Psoas muscle (tissue), 8 donors: ENCODE results near the gene ARHGAP8. TPM values are rescaled to one million over a fixed set of nuclear protein-coding genes. Genes with fewer than 3 reads are reported as not detected.

ENCODE experiments used
- ATAC-seq, 4 donors: fragments of 200-7000 bp; cut with Tn5 transposase; one replicate each; pipeline ENCODE4 v1.9.1; 2020; ENCODE audit warnings: moderate library complexity in 3 of 4, mild to moderate bottlenecking in 2 of 4
- DNase-seq, 2 donors: peaks; one replicate each; pipeline ENCODE4 v3.0.0-alpha.2; 2020
- H3K27ac ChIP-seq: fragments of 200-600 bp; one replicate; pipeline ENCODE4 v1.8.0; 2022
- H3K27me3 ChIP-seq, 3 donors: fragments of 200-600 bp in 1 of 3; one replicate each; pipeline versions ENCODE4 v1.6.1 to v1.8.0; 2013 to 2022; ENCODE audit warnings: low read length in 2 of 3, mild to moderate bottlenecking in 2 of 3, moderate library complexity in 1 of 3; ENCODE audit not compliant: insufficient read depth in 3 of 3
- H3K36me3 ChIP-seq, 2 donors: fragments of 200-600 bp in 1 of 2; one replicate each; pipeline versions ENCODE4 v1.6.1 to v1.8.0; 2013 to 2022; ENCODE audit warnings: low read depth in 1 of 2, mild to moderate bottlenecking in 1 of 2, moderate library complexity in 1 of 2; ENCODE audit not compliant: insufficient read depth in 1 of 2
- H3K4me1 ChIP-seq: fragments of 200-600 bp; one replicate; pipeline ENCODE4 v1.8.0; 2022
- H3K4me3 ChIP-seq: fragments of 200-600 bp; one replicate; pipeline ENCODE4 v1.8.0; 2022; ENCODE audit warnings: mild to moderate bottlenecking
- H3K9me3 ChIP-seq: fragments of 200-600 bp; one replicate; pipeline ENCODE4 v1.8.0; 2022
- WGBS, 3 donors: extraction: QIAGEN DNeasy Blood & Tissue Kit; methylation state at CpG; one replicate each; pipeline versions ENCODE4 v1.1.6 to v1.1.7; 2013; 5-methylcytosine and 5-hydroxymethylcytosine counted together
- intact Hi-C, 2 donors: fragments of 100-400 bp; cut with DNase I; formaldehyde crosslinking; loops; one replicate each; pipeline versions ENCODE4 v1.11.0 to v1.14.2; 2022
- polyA plus RNA-seq, 3 donors: library from polyadenylated mRNA; stranded (reverse); fragments of 200-250 nt; gene quantifications; one replicate each; pipeline ENCODE4 v1.2.3, GENCODE V29; 2013
- total RNA-seq, 4 donors: library from RNA; stranded (reverse); fragmentation: NEBNext Ultra II Directional in 2 of 4; extraction: Animal tissue kit (Norgen Biotek cat#: 25700) in 2 of 4; gene quantifications; one replicate each; pipeline versions ENCODE4 v1.2.1 to v1.2.4, GENCODE V29; 2021 to 2023
- TF ChIP-seq, protein P1 (sequence below): fragments of 200-600 bp; IDR thresholded peaks from one replicate; pipeline ENCODE4 v1.8.0; 2022; ENCODE audit warnings: antibody characterized with exemption
- donor health status: healthy with polysubstance abuse.
- donor health status: DM: no; HTN: no; CAD: no; lungs with moderate emphysema.
- donor health status: Bipolar disorder and iron deficiency.
- donor health status: healthy.
- donor health status: DM: yes; HTN: yes; CAD: no.
- donor health status: DM: no; HTN: no; CAD: no.
- donor health status: DM: no; HTN: no; CAD: no.
- donor health status: DM: yes; HTN: yes; CAD: no.

ARHGAP8 gene
- total and polyA plus RNA-seq, 7 donors, result 0.14 TPM; not detected in 6

- peak; percentile 71 to 85 for DNase-seq
- Histone ChIP-seq H3K4me3 (no peak overlapping the region), H3K27me3 (peaks cover 0 to 35% (median 3%) of the 10 kb centered on the region in 3 donors), H3K9me3 (no peaks in the 10 kb centered on the region), H3K27ac (no peak overlapping the region), H3K36me3 (no peaks in the 10 kb centered on the region), H3K4me1 (no peaks in the 10 kb centered on the region)
- intact Hi-C loops, result loop anchor here (1.0 to 2.0 kb wide), 2 partner anchors 37 to 38 kb away; no protein-coding TSS in a partner anchor
- ATAC-seq, result peak; percentile 63 to 82 (median 66)
- WGBS, 3 donors, result 33 to 38% (median 33%) methylated on average over 28 of the region's 28 CpGs
- TF ChIP-seq, protein P1, sequence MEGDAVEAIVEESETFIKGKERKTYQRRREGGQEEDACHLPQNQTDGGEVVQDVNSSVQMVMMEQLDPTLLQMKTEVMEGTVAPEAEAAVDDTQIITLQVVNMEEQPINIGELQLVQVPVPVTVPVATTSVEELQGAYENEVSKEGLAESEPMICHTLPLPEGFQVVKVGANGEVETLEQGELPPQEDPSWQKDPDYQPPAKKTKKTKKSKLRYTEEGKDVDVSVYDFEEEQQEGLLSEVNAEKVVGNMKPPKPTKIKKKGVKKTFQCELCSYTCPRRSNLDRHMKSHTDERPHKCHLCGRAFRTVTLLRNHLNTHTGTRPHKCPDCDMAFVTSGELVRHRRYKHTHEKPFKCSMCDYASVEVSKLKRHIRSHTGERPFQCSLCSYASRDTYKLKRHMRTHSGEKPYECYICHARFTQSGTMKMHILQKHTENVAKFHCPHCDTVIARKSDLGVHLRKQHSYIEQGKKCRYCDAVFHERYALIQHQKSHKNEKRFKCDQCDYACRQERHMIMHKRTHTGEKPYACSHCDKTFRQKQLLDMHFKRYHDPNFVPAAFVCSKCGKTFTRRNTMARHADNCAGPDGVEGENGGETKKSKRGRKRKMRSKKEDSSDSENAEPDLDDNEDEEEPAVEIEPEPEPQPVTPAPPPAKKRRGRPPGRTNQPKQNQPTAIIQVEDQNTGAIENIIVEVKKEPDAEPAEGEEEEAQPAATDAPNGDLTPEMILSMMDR, result peak; percentile 95
Measured at GRCh38 chr22:44735518-44736428, 16.6 kb upstream of the ARHGAP8 start.

DNA sequence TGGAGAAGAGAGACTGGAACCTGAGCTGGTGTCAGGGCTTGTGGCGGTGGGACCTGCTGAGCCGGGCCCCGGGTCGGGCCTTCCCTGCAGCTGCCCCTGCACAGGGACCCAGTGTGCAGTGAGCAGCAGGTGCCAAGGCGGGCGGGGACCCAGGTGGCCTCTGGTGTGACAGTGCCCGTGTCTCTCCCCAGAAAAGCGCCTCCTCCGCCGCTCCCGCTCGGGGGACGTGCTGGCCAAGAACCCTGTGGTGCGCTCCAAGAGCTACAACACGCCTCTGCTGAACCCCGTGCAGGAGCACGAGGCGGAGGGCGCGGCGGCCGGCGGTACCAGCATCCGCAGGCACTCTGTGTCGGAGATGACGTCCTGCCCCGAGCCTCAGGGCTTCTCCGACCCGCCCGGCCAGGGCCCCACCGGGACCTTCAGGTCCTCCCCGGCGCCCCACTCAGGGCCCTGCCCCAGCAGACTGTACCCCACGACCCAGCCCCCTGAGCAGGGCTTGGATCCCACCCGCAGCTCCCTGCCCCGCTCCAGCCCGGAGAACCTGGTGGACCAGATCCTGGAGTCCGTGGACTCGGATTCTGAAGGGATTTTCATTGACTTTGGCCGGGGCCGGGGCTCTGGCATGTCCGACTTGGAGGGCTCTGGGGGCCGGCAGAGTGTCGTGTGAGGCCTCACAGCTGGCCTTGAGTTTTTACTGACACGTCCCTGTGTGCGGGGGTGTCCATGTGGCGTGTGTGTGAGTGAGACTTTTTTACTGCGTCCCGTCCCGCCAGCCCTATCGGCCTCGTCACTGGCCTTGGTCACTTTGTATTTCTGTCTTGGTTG, 15.6 kb upstream of the ARHGAP8 start:
- ATAC-seq, result no peak
- no peak for DNase-seq
- no peaks in the 10 kb centered on the region for H3K4me1 ChIP-seq

DNA sequence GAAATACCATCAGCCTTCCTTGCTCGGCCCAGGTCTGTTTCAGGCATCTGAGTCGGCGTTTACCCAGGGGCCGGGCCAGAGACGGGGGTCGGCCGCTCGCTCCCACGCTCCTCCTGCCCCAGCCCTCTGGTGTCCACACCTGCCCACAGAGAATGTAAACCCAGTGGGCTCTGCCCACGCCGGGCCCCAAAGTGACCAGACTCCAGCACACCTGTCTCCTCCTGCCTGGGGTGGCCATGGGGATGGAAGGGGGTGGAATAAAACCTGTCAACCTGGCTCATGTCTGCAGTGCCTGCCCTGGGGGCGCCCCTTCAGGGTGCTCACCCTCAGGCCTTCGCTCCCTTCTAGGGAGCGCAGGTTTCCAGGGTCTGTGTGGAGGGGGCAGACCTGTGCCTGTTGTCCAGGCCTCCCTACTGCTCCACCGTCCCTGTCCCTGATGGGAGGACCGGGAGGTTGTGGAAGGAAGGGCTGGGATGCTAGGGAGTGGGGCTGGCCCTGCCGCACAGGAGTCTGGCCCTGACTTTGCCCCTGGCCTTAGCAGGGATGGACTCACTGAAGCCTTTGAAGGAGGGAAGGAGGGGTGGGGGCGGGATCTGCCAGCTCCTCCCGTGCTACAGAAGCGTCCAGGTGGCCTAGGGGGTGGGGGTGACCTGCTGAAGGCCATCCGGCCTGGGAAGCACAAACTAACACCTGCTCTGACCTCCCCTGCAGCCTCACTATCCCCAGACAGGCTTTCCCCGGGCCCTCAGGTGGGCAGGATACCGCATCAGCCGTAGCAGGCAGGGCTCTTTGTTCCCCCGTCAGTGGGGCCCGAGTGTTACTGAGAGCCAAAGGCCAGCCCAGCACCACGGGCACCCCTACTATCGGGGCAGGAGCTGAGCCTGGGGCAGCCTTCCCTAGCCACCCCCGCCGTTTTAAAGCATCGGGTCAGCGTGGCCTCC, 14.7 kb upstream of the ARHGAP8 start:
- 47 to 55% (median 50%) methylated on average over 32 of the region's 32 CpGs for WGBS, 3 donors
- Histone ChIP-seq H3K4me3 (no peak overlapping the region), H3K4me1 (no peaks in the 10 kb centered on the region), H3K9me3 (no peaks in the 10 kb centered on the region), H3K27me3 (peaks cover 0 to 34% (median 3%) of the 10 kb centered on the region in 3 donors), H3K36me3 (no peaks in the 10 kb centered on the region), H3K27ac (no peak overlapping the region)
- no peak for ATAC-seq
- DNase-seq, result no peak
- intact Hi-C loops, result no loop called here
- TF ChIP-seq, protein P1, result no peak

More for the DNA sequence above, 15.6 kb upstream of the ARHGAP8 start:
- H3K27me3 ChIP-seq, result peaks cover 0 to 34% (median 3%) of the 10 kb centered on the region in 3 donors
- intact Hi-C loops, result loop anchor here in 1 of 2 donors (1.0 kb wide), 1 partner anchor 39 kb away; no protein-coding TSS in a partner anchor
- H3K4me3 ChIP-seq, result no peak overlapping the region
- no peak overlapping the region for H3K27ac ChIP-seq
- TF ChIP-seq, protein P1, result no peak
- 53 to 64% (median 55%) methylated on average over 52 of the region's 52 CpGs for WGBS, 3 donors
- H3K36me3 ChIP-seq, result no peaks in the 10 kb centered on the region
- H3K9me3 ChIP-seq, result no peaks in the 10 kb centered on the region

GRCh38 chr22:44738347-44738715, 14.0 kb upstream of the ARHGAP8 start:
- H3K4me3 ChIP-seq, result no peak overlapping the region
- intact Hi-C loops, result no loop called here
- ATAC-seq (no peak), DNase-seq (no peak)
- H3K9me3 ChIP-seq, result no peaks in the 10 kb centered on the region
- WGBS, 3 donors, result 26 to 34% (median 31%) methylated on average over 13 to 14 of the region's 14 CpGs
- TF ChIP-seq, protein P1, result no peak
- H3K36me3 ChIP-seq, result no peaks in the 10 kb centered on the region
- no peak overlapping the region for H3K27ac ChIP-seq
- H3K27me3 ChIP-seq, result peaks cover 0 to 34% (median 5%) of the 10 kb centered on the region in 3 donors
- no peaks in the 10 kb centered on the region for H3K4me1 ChIP-seq
